ENCODE data around the gene LCMT2. TPM values are rescaled to one million over a fixed set of nuclear protein-coding genes. Genes with fewer than 3 reads are reported as not detected.

The LCMT2 gene
- total RNA-seq, 2 donors from 2014 or later: 7.1 to 10.4 TPM

DNA sequence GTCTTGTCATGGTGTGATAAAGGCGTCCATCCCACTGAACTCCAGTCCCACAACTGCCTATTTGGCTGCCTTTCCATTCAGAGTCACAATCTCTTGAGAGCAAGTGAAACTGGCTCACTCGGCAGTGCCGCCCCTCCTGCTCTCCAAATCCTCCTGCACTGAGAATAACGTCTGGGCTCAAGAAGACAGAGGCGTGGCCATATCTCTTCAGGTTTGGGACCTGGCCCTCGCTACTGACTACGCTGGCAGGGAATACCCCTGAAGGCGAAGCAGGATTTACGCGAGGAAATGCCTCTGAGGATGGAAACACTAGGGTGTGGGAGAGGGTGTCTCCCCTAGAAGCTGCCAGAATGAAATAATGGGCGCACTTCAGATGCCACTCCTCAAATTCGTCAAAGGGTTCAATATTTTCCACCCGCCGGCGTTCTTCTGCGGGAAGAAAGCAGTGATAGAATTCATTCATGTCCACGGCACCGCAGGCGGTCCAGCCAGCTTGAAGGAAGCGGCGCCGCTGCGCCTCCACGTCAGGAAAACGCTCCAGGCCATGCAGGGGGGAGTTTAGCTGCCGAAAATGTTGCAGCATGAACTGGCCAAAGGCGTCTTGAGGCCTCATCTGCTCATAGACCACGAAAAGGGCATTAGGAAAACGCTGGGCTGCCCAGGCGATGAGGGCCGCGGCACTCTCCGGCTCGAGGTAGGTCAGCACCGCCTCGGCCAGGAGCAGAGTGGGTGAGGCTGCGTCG, 985 bp downstream of the LCMT2 start:
- Mint-ChIP-seq H3K27me3 (no peaks in the 10 kb centered on the region), H3K27ac (peak overlapping the region; percentile 89), H3K9me3 (no peaks in the 10 kb centered on the region), H3K36me3 (ENCODE audit: low read depth) (peaks cover 37% of the 10 kb centered on the region), H3K4me1 (peaks cover 14% of the 10 kb centered on the region), H3K4me3 (peak overlapping the region; percentile 92)
- no peak for ATAC-seq (replicated peaks)

DNA sequence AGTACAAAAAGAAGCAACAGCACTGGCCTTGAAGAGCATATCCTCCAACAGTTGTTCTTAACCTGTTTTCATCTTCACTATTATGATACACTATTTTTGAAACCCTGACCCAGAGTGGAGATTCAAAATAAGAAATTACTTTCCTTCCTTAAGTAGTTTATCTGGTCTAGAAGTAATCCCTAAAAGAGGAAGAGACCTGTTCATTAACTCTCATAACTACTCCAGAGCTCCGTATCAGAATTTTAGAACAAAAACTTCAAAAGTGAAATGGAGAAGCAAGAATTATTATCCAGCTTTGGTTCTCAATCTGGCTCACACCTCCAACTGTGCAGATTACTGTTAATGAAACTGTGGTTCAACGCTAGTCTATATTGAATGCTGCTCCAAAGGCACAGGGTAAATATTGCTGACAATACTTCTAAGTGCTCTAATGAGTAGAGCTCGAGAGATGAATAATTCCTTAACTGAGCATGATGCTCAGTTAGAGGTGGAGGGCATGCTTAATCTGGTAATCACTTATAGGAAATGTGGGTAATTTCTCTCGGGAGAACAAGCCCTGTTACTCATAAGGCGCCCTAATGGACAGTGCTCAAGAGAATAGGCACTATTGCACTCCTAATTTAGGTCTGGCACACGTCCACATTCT, 5.2 kb downstream of the LCMT2 start:
- ATAC-seq (replicated peaks): no peak
- H3K4me3 Mint-ChIP-seq: no peak overlapping the region
- peaks cover 3% of the 10 kb centered on the region for H3K4me1 Mint-ChIP-seq
- H3K27ac Mint-ChIP-seq: no peak overlapping the region
- no peaks in the 10 kb centered on the region for H3K27me3 Mint-ChIP-seq
- no peaks in the 10 kb centered on the region for H3K9me3 Mint-ChIP-seq
- H3K36me3 Mint-ChIP-seq (ENCODE audit: low read depth): peaks cover 28% of the 10 kb centered on the region

DNA sequence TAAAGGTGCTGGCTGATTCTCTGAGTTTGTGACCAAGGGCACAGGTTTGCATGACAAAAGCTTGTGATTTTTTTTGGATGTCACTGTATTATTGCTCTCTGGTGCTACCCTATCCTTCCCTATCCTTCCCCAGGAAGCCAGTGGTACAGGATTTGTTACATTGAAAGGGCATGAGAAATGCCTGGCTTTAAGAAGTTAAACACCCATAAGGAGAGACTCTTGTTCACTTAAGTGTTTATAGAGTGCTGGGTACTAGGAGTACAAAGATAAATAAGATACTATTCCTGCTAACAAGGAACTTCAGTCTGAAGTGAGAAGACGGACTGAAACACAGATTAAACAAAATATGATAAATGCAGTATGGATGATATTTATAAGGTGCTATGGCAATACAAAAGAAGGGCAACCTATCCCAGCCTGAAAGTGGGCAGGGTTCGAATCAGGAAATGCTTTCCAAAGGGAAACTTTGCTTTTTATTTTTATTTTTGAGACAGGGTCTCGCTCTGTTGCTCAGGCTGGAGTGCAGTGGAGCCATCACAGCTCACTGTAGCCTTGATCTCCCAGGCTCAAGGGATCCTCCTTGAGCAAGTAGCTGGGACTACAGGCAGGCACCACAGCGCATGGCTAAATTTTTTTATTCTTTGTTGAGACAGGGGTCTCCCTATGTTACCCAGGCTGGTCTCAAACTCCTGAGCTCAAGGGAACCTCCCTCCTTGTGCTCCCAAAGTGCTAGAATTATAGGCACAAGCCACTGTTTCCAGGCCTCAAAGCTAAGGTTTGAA, 11.2 kb downstream of the LCMT2 start:
- ATAC-seq (replicated peaks): no peak

DNA sequence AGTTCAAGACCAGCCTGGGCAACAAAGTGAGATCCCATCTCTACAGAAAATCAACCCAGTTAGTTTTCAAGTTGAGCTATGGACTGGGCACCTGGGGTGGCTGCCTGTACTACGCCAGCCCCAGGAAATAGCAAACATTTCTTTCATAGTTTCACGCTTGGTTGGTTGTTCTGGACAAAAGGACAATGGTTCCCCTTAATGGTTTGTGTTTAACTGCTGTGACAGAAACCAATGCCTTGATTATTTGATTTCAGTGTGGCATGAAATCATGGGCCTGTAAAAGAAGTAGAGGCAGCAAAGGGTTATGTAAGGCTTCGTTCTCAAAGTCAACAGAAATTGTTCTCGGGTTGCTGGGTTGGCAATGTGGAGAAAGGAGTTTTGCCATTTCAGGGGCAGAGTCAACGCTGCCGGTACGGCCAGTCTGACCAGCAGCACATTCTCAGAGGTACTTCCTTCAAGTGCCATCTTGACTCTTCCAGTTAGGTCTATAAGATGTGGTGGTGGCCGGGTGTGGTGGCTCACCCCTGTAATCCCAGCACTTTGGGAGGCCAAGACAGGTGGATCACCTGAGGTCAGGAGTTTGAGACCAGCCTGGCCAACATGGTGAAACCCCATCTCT, 12.7 kb downstream of the LCMT2 start:
- Mint-ChIP-seq H3K9me3 (no peaks in the 10 kb centered on the region), H3K36me3 (ENCODE audit: low read depth) (no peaks in the 10 kb centered on the region), H3K27me3 (peaks cover 16% of the 10 kb centered on the region), H3K27ac (no peak overlapping the region), H3K4me1 (no peaks in the 10 kb centered on the region), H3K4me3 (no peak overlapping the region)
- no peak for ATAC-seq (replicated peaks)

More for the DNA sequence above, 11.2 kb downstream of the LCMT2 start:
- Mint-ChIP-seq H3K4me3 (no peak overlapping the region), H3K4me1 (no peaks in the 10 kb centered on the region), H3K36me3 (ENCODE audit: low read depth) (no peaks in the 10 kb centered on the region), H3K9me3 (no peaks in the 10 kb centered on the region), H3K27me3 (peaks cover 10% of the 10 kb centered on the region), H3K27ac (no peak overlapping the region)

DNA sequence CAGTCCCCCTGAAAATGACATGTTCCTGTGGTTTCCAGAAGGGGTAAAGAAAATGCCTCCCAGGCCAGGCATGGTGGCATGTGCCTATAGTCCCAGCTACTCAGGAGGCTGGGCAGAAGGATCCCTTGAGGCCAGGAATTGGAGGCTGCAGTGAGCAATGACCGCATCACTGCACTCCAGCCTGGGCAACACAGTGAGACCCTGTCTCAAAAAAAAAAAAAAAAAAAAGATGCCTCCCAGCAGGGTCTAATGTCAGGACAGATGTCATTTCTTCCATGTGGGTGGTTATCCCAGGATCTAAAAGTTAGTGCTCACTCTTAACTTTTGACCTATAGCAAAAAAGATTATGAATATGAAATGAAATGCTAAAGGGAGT, 13.4 kb downstream of the LCMT2 start:
- ATAC-seq (replicated peaks): no peak
- no peak overlapping the region for H3K27ac Mint-ChIP-seq
- H3K4me3 Mint-ChIP-seq: no peak overlapping the region
- H3K4me1 Mint-ChIP-seq: no peaks in the 10 kb centered on the region
- H3K27me3 Mint-ChIP-seq: peaks cover 18% of the 10 kb centered on the region
- no peaks in the 10 kb centered on the region for H3K36me3 Mint-ChIP-seq (ENCODE audit: low read depth)
- no peaks in the 10 kb centered on the region for H3K9me3 Mint-ChIP-seq

DNA sequence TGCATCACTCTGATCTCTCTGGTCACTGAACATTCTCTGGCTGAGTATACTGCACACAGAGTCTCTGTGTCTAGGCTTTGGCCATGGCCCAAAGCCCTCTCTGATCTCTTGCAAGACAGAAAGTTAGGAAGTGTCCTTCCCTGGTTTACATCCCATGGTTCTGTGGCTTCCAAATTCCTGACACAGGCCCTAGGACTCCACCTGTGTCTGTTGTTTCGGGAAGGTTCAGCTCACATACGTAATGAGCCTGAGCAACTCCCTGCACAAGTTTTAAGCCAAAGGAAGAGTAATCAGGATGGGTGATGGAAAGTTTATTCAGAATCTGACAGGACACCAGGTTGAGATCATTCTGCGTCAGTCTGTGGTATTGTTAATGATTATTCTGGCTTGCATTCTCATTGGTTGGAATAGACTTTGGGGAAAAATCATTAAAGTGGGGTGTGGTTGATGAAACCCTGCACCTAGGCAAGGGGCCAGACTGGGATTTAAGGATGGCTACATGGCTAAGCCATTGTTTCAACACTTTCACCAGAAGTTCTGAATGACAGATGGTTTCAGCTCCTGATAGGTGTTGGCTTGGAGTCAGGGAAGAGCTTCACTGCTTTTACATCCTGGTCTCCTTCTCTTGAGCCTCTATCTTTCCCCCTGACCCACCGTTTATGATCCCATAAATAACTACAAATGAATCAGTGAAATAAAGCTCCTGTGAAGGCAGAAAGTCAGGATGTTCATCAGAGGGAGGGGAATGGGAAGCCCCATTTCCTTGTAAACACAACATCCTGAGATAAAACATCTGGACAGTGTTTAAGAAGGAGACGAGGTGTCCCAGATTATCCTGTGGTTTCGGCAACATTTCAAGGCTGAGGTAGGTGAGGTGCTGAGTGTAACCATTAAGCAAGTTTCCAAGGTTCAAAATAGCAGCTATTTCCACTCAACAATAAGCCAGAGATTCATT, 14.1 kb downstream of the LCMT2 start:
- Mint-ChIP-seq H3K4me3 (no peak overlapping the region), H3K4me1 (no peaks in the 10 kb centered on the region), H3K27ac (no peak overlapping the region), H3K36me3 (ENCODE audit: low read depth) (no peaks in the 10 kb centered on the region), H3K27me3 (peaks cover 23% of the 10 kb centered on the region), H3K9me3 (no peaks in the 10 kb centered on the region)
- no peak for ATAC-seq (replicated peaks)

DNA sequence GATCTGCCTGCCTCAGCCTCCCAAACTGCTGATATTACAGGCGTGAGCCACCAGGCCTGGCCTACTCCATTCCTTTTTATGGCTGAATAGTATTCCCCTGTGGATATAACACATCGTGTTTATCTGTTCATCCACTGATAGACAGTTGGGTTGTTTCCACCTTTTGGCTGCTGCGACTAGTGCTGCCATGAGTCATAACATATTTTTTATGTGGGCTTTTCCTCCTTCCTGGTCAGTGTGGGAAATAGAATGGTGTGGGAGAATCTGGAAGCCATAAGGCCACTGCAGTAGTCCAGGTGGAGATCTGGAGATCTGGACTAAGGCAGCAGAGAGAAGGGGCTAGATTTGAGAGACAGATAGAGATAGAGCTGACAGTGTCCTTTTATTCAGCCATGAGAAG, 16.2 kb downstream of the LCMT2 start:
- no peaks in the 10 kb centered on the region for H3K9me3 Mint-ChIP-seq
- no peak for ATAC-seq (replicated peaks)
- H3K36me3 Mint-ChIP-seq (ENCODE audit: low read depth): no peaks in the 10 kb centered on the region
- H3K4me1 Mint-ChIP-seq: no peaks in the 10 kb centered on the region
- H3K27me3 Mint-ChIP-seq: peaks cover 29% of the 10 kb centered on the region
- H3K27ac Mint-ChIP-seq: no peak overlapping the region
- no peak overlapping the region for H3K4me3 Mint-ChIP-seq

DNA sequence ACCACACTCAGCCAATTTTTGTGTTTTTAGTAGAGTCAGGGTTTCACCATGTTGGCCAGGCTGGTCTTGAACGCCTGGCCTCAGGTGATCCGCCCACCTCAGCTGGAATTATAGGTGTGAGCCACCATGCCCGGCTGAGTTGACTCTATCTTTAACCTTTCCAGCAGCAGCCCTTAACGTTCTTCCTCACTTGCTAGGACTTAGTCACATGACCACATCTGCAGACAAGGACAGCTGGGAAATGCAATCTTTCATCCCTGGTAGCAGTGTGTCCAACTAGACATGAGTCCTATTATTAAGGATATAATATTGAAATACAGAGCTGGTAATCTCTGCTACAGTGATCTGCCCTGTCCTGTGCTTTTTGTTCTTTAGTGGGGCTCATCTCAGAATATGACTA, 18.0 kb downstream of the LCMT2 start:
- H3K4me3 Mint-ChIP-seq: no peak overlapping the region
- no peak for ATAC-seq (replicated peaks)
- H3K36me3 Mint-ChIP-seq (ENCODE audit: low read depth): no peaks in the 10 kb centered on the region
- H3K9me3 Mint-ChIP-seq: no peaks in the 10 kb centered on the region
- no peak overlapping the region for H3K27ac Mint-ChIP-seq
- H3K27me3 Mint-ChIP-seq: peaks cover 39% of the 10 kb centered on the region
- H3K4me1 Mint-ChIP-seq: no peaks in the 10 kb centered on the region

DNA sequence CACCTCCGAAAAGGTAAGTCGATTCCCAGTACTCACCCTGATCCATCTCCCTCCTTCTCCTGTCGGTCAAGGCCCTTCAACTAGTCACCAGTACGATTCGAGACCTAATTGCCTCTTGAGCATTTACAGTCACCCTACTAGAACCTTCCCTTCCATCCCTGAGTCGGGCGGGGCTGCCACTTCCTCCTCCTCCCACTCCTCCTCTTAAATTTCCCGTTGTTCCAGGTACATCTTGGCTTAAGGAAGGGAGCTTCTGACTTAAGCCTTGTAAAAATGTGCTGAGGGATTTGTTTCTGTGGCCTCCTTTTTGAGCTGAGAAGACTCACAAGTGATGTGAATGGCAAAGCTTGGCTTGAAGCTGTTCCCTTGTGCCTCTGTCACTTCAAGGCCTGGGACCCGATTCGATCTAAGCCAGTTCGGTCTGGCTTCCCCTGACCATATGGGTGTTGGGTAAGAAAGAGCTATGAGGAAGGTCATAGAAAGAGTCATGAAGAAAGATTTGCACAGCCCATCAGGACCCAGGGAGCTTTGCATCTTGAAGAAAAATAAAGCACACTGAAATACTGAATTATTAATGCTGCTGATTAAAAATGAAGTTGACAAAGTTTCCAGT, 28.1 kb downstream of the LCMT2 start, which contains the start of gene TGM7:
Gene TGM7, minus strand, starts transcription at position 51 of the 613 bp plus-strand sequence.
- ATAC-seq (replicated peaks): no peak
- H3K9me3 Mint-ChIP-seq: no peaks in the 10 kb centered on the region
- no peak within 1 kb of the TSS for H3K4me3 Mint-ChIP-seq
- H3K27me3 Mint-ChIP-seq: peaks cover 42% of the 10 kb centered on the region
- no peaks in the 10 kb centered on the region for H3K4me1 Mint-ChIP-seq
- no peaks in the 10 kb centered on the region for H3K36me3 Mint-ChIP-seq (ENCODE audit: low read depth)
- H3K27ac Mint-ChIP-seq: no peak within 1 kb of the TSS

DNA sequence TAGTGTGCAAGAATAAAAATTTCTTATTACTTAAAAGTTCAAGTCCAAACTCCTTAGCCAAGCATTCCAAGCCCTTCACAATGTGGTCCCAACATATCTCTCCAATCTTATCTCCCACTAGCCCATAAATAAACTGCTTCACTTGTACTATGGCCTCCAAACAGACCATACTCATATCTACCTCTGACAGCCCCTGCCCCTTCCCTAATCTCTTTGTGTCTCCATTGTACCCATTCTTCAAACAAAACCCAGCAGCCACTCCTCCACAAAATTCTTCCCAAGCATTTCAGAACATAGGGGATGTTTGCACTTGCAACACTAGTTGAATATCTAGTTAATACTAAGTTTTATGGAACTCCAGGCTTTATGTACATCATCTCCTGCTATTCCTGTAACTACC, 30.5 kb downstream of the LCMT2 start:
- Mint-ChIP-seq H3K27ac (no peak overlapping the region), H3K4me3 (no peak overlapping the region), H3K4me1 (no peaks in the 10 kb centered on the region), H3K9me3 (no peaks in the 10 kb centered on the region), H3K27me3 (peaks cover 37% of the 10 kb centered on the region), H3K36me3 (ENCODE audit: low read depth) (no peaks in the 10 kb centered on the region)
- no peak for ATAC-seq (replicated peaks)

DNA sequence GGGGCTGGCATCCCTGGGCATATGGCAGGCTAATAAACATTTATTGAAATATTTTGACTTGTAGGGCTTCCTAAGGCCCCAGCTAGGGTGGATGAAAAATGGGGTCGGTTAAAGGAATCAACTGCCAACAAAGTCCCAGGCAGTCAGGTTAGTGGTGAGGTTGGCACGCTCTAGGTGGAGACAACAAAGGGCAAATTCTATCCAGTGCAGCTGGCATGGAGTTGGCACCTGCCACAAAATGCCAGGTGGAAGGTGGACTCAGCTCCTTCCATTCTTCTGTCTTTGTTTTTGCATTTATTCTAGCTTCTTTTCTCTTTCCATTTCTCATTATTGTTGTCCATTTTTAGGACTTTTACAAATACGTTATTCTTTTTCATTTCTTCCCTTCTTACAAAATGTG, 31.0 kb downstream of the LCMT2 start:
- H3K27me3 Mint-ChIP-seq: peaks cover 41% of the 10 kb centered on the region
- no peaks in the 10 kb centered on the region for H3K4me1 Mint-ChIP-seq
- H3K4me3 Mint-ChIP-seq: no peak overlapping the region
- H3K36me3 Mint-ChIP-seq (ENCODE audit: low read depth): no peaks in the 10 kb centered on the region
- H3K9me3 Mint-ChIP-seq: no peaks in the 10 kb centered on the region
- H3K27ac Mint-ChIP-seq: no peak overlapping the region
- ATAC-seq (replicated peaks): no peak

DNA sequence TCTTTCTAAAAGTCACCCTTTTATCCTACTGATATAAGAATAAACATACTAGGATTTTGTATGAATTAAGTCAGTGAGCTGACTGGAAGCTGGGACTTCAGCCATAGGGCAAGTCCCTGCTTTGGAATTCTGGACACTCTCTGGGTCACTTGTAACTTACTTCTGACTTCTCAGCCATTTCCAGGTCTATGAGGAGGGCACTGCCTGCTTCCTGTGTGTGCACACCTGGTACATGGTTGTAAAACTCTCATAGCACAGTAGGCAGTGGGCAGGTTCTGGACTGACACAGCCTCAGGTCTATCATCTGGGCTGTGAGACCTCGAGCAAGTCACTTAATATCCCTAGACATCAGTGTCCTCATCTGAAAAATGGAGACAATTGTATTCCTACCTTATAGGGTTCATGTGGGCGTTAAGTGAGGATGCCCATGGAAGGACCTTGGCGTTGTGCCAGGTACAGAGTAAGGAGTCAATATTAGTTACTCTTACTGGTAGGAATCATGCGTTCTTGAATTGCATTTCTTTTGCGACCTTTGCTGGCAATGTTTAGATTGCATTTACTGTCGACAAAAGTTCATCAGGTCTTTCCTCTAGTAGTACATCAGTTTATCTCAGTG, 36.2 kb downstream of the LCMT2 start:
- Mint-ChIP-seq H3K27me3 (peaks cover 43% of the 10 kb centered on the region), H3K4me1 (no peaks in the 10 kb centered on the region), H3K4me3 (no peak overlapping the region), H3K9me3 (no peaks in the 10 kb centered on the region), H3K27ac (no peak overlapping the region), H3K36me3 (ENCODE audit: low read depth) (no peaks in the 10 kb centered on the region)
- ATAC-seq (replicated peaks): no peak

DNA sequence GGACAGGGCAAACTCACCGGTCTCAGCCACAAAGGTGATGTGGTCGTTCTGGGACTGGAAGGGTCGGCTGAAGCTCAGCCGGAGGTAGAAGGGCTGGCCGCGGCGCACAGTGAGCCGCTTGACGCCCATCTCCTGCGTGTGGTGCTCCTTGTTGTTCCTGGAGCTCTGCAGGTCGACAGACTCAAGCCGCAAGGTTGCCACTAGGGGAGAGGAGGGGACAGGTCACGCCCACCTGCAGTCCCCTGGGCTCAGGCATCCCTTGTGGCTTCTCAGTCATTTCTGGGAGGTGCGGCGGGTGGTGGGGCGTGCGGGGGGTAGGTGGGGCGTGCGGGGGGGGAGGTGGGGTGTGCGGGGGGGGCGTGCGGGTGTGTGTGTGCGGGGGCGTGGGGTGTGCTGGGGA, 36.9 kb downstream of the LCMT2 start:
- Mint-ChIP-seq H3K27me3 (peaks cover 43% of the 10 kb centered on the region), H3K36me3 (ENCODE audit: low read depth) (no peaks in the 10 kb centered on the region), H3K27ac (no peak overlapping the region), H3K9me3 (no peaks in the 10 kb centered on the region), H3K4me1 (no peaks in the 10 kb centered on the region), H3K4me3 (no peak overlapping the region)
- ATAC-seq (replicated peaks): no peak

Data from activated T-helper 17 cell treated with anti-CD3 and anti-CD28 coated beads, Interleukin-2, amount 50 U/mL, for 72 hours (primary cell).